ENCODE data around the gene C9orf85. TPM values are rescaled to one million over a fixed set of nuclear protein-coding genes. Genes with fewer than 3 reads are reported as not detected.

Gene C9orf85
- polyA plus RNA-seq, 1 donor from 2014 or later: 20.3 TPM

DNA sequence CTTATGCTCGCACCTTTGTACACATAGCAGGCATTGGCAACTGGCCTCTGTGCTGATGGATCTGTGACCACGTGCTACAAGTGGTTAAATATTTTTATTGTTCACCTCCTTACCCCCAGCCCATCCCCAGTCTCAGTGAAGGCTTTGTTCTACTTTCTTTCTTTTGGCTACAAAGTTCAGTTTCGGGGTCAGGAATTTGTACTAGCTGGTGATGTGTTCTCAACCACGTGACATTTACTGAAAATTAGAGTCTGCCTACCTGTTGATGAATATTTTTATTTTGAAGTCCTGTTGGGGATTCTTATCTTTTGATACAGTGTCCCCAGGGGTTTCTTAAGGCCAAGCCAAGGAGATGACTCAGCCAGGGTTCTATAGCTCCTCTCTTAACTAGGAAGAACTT, 101.2 kb downstream of the C9orf85 start:
- H3K9ac ChIP-seq (ENCODE audit: low read length): no peak overlapping the region
- H3K4me3 ChIP-seq (ENCODE audit: low read length): no peak overlapping the region
- no peak overlapping the region for H3K4me2 ChIP-seq (ENCODE audit: low read length)
- no peaks in the 10 kb centered on the region for H3K9me2 ChIP-seq (ENCODE audit: insufficient read depth, low read length)
- no peak overlapping the region for H2AFZ ChIP-seq (ENCODE audit: low read depth, low read length)
- H3K9me3 ChIP-seq (ENCODE audit: low read length): no peaks in the 10 kb centered on the region
- no peak overlapping the region for H3K27ac ChIP-seq (ENCODE audit: low read length)
- TF ChIP-seq EZH2 (IDR thresholded peaks at IDR 0.05; ENCODE audit: borderline replicate concordance, insufficient read depth, low read length, poor library complexity, severe bottlenecking): no peak
- TF ChIP-seq SMC3 (conservative IDR thresholded peaks at IDR 0.05; ENCODE audit: poor library complexity): no peak
- TF ChIP-seq, protein P1, sequence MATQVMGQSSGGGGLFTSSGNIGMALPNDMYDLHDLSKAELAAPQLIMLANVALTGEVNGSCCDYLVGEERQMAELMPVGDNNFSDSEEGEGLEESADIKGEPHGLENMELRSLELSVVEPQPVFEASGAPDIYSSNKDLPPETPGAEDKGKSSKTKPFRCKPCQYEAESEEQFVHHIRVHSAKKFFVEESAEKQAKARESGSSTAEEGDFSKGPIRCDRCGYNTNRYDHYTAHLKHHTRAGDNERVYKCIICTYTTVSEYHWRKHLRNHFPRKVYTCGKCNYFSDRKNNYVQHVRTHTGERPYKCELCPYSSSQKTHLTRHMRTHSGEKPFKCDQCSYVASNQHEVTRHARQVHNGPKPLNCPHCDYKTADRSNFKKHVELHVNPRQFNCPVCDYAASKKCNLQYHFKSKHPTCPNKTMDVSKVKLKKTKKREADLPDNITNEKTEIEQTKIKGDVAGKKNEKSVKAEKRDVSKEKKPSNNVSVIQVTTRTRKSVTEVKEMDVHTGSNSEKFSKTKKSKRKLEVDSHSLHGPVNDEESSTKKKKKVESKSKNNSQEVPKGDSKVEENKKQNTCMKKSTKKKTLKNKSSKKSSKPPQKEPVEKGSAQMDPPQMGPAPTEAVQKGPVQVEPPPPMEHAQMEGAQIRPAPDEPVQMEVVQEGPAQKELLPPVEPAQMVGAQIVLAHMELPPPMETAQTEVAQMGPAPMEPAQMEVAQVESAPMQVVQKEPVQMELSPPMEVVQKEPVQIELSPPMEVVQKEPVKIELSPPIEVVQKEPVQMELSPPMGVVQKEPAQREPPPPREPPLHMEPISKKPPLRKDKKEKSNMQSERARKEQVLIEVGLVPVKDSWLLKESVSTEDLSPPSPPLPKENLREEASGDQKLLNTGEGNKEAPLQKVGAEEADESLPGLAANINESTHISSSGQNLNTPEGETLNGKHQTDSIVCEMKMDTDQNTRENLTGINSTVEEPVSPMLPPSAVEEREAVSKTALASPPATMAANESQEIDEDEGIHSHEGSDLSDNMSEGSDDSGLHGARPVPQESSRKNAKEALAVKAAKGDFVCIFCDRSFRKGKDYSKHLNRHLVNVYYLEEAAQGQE (IDR thresholded peaks at IDR 0.05; ENCODE audit: borderline replicate concordance): no peak
- TF ChIP-seq RAD21 (conservative IDR thresholded peaks at IDR 0.05): no peak
- no peak for TF ChIP-seq MXI1 (conservative IDR thresholded peaks at IDR 0.05; ENCODE audit: poor library complexity, severe bottlenecking)
- no peak for TF ChIP-seq EP300 (conservative IDR thresholded peaks at IDR 0.05; ENCODE audit: poor library complexity, severe bottlenecking)
- no peak for TF ChIP-seq POLR2AphosphoS5 (IDR thresholded peaks at IDR 0.05)
- no peak for TF ChIP-seq TAF1 (IDR thresholded peaks at IDR 0.05; ENCODE audit: low read depth)
- TF ChIP-seq, protein P2, sequence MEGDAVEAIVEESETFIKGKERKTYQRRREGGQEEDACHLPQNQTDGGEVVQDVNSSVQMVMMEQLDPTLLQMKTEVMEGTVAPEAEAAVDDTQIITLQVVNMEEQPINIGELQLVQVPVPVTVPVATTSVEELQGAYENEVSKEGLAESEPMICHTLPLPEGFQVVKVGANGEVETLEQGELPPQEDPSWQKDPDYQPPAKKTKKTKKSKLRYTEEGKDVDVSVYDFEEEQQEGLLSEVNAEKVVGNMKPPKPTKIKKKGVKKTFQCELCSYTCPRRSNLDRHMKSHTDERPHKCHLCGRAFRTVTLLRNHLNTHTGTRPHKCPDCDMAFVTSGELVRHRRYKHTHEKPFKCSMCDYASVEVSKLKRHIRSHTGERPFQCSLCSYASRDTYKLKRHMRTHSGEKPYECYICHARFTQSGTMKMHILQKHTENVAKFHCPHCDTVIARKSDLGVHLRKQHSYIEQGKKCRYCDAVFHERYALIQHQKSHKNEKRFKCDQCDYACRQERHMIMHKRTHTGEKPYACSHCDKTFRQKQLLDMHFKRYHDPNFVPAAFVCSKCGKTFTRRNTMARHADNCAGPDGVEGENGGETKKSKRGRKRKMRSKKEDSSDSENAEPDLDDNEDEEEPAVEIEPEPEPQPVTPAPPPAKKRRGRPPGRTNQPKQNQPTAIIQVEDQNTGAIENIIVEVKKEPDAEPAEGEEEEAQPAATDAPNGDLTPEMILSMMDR (IDR thresholded peaks at IDR 0.05; ENCODE audit: poor library complexity, severe bottlenecking): no peak
- H3K36me3 ChIP-seq (ENCODE audit: insufficient read depth, low read length): no peaks in the 10 kb centered on the region
- H3K79me2 ChIP-seq (replicated peaks; ENCODE audit: insufficient read depth, low read length): no peaks in the 10 kb centered on the region
- H3F3A ChIP-seq (ENCODE audit: insufficient read depth, low read length, poor library complexity, severe bottlenecking): no peaks in the 10 kb centered on the region
- H4K20me1 ChIP-seq (ENCODE audit: insufficient read depth): no peaks in the 10 kb centered on the region
- H3K27me3 ChIP-seq (ENCODE audit: insufficient read depth, low read depth, low read length): no peaks in the 10 kb centered on the region

DNA sequence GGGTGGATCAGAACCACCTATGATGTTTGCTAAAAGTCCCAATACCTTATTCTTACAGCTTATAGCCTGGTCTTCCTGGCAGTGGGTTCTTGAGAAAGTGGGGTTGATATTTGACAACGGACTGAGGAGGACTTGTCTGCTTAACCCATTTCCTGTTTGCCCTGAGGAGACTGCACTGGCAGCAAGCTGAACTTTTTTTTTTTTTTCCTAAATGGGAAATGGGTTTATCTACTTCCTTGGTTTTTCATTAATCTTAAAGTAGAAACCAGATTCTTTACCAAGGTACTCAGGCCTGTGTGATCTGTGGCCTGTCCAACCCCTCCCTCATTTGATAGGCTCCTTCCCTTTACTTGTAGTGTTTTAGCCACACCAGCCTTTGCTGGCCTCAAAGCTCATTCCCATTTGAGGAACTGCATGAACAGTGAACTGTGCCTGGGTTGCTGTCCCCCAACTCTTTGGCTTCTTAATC, 101.9 kb downstream of the C9orf85 start:
- TF ChIP-seq, protein P2 (IDR thresholded peaks at IDR 0.05; ENCODE audit: poor library complexity, severe bottlenecking): no peak
- TF ChIP-seq POLR2AphosphoS5 (IDR thresholded peaks at IDR 0.05) (no peak), TAF1 (IDR thresholded peaks at IDR 0.05; ENCODE audit: low read depth) (no peak), EZH2 (IDR thresholded peaks at IDR 0.05; ENCODE audit: borderline replicate concordance, insufficient read depth, low read length, poor library complexity, severe bottlenecking) (no peak), RAD21 (conservative IDR thresholded peaks at IDR 0.05) (no peak), EP300 (conservative IDR thresholded peaks at IDR 0.05; ENCODE audit: poor library complexity, severe bottlenecking) (no peak), SMC3 (conservative IDR thresholded peaks at IDR 0.05; ENCODE audit: poor library complexity) (no peak), MXI1 (conservative IDR thresholded peaks at IDR 0.05; ENCODE audit: poor library complexity, severe bottlenecking) (no peak)
- TF ChIP-seq, protein P1 (IDR thresholded peaks at IDR 0.05; ENCODE audit: borderline replicate concordance): no peak
- Histone ChIP-seq H3K4me2 (ENCODE audit: low read length) (no peak overlapping the region), H3K9ac (ENCODE audit: low read length) (no peak overlapping the region), H3K4me3 (ENCODE audit: low read length) (no peak overlapping the region), H3F3A (ENCODE audit: insufficient read depth, low read length, poor library complexity, severe bottlenecking) (no peaks in the 10 kb centered on the region), H3K36me3 (ENCODE audit: insufficient read depth, low read length) (no peaks in the 10 kb centered on the region), H3K27me3 (ENCODE audit: insufficient read depth, low read depth, low read length) (no peaks in the 10 kb centered on the region), H3K79me2 (replicated peaks; ENCODE audit: insufficient read depth, low read length) (no peaks in the 10 kb centered on the region), H3K9me3 (ENCODE audit: low read length) (no peaks in the 10 kb centered on the region), H3K27ac (ENCODE audit: low read length) (no peak overlapping the region), H2AFZ (ENCODE audit: low read depth, low read length) (no peak overlapping the region), H4K20me1 (ENCODE audit: insufficient read depth) (no peaks in the 10 kb centered on the region), H3K9me2 (ENCODE audit: insufficient read depth, low read length) (no peaks in the 10 kb centered on the region)

Measured in neural cell (in vitro differentiated cells).